HK-2 (cell line): ENCODE results near the gene SYTL5.
"Not testable (repeated sequence)": the region's sequence is repeated elsewhere in the genome, so short reads cannot be mapped to it uniquely, and the experiment has no call there.

Experiments used
- DNase-seq: peaks from one replicate; pipeline ENCODE4 v3.0.0-alpha.2; 2018; ENCODE audit not compliant: unreplicated experiment

SYTL5 gene

GRCh38 chrX:38006291-38006690 lies at the start of gene SYTL5:
Gene SYTL5 (plus strand): TSS chrX:38006553. CDS start chrX:38033890, 27,337 bp downstream.
- no peak for DNase-seq

DNA sequence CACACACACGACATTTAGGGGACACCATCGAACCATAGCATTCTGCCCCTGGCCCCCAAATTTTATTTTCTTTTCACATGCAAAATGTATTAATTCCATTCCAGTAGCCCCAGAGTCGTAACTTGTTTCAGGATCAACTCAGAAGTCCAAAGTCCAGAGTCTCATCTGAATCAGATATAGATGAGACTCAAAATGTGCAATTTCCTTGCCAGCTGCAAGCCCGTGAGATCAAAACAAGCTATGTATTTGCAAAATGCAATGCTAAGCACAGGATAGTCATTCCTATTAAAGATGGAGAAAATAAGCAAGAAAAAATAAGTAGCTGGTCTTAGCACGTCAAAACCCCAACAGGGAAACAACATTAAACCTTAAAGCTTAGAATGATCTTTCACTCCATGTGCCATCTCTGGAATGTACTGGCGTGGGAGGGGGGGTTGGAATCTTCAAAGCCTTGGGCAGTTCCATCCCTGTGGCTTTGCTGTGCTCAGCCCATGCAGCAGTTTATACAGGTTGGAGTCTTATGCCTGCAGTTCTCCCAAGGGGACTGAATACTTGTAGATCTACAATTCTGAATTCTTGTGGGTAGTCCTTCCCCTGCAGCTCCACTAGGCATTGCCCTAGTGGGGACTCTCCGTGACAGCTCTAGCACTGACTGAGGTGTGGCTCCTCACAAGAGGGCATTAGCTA lies 47.7 kb upstream of the SYTL5 start:
- DNase-seq, result peak; percentile 7

GRCh38 chrX:37959212-37960021 lies 46.9 kb upstream of the SYTL5 start:
- DNase-seq, result no peak

DNA sequence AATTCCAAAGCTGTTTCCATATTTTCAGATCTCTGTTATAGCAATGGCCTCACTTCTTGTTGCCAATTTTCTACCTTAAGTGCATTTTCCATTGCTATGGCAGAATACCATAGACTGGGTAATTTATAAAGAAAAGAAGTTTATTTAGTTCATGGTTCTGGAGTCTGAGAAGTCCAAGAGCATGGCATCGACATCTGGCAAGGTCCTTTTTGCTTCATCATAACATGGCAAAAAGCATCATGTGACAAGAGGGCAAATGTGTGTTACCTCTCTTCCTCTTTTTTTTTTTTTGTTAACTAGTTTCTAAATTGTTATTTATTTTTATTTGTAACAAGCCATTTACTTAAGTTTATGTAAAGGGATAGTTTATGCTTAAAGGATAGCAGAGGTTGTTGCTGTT lies 45.2 kb upstream of the SYTL5 start:
- no peak for DNase-seq

- no peak for DNase-seq
These were observed 38.6 kb upstream of the SYTL5 start for GRCh38 chrX:37967714-37968113.

DNA sequence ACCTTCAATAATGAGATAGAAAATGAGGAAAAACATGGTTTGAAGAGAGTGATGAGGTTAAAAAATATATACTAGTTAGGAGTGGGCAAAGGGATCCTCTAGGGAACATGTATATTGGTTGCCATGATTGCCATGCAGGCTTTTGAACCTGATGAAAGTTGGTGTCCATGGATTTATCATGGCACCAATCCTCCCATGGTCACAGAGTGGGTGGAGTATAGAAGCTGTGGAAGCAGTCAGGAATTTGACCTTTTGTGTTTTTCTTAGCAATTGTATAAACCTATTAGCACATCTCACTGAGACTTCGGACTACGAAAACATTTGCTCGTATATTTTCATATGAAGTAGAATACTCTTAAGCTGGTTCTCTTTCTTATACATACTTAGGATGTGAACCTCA lies 30.9 kb upstream of the SYTL5 start:
- no peak for DNase-seq

DNA sequence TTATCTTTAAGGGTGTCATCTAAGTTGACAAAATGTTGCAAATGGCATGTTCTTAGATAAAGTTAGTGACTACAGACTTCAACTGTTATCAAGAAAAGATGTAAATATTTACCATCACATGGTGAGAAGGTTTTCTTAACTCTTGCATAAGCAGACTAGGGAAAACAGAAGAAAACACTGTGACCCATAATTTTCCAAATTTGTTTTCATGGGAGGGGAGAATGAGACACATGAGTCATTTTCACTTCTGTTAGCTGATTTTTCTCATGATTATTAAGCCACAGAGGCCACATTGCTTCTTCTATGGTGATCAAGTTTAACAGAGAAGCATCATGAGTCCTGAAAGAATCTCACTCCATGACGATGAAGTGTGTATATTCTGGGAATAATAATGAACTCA lies 30.2 kb upstream of the SYTL5 start:
- no peak for DNase-seq

GRCh38 chrX:37984880-37985279 lies 21.5 kb upstream of the SYTL5 start:
- no peak for DNase-seq

DNA sequence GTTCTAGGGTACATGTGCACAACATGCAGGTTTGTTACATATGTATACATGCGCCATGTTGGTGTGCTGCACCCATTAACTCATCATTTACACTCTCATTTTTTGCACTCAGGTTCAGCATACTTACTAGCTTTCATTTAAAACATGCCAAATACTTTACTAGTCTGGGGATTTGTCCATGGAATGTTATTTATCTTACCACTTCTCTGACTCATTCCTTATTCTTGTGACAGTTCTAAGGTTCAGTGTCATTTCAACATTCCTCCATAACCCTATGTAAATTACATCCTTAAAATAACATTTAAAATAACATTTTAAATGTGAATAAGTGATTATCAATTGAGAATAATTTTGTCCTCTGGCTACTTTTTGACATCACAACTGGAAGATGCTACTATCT lies 19.5 kb upstream of the SYTL5 start:
- DNase-seq, result no peak

DNA sequence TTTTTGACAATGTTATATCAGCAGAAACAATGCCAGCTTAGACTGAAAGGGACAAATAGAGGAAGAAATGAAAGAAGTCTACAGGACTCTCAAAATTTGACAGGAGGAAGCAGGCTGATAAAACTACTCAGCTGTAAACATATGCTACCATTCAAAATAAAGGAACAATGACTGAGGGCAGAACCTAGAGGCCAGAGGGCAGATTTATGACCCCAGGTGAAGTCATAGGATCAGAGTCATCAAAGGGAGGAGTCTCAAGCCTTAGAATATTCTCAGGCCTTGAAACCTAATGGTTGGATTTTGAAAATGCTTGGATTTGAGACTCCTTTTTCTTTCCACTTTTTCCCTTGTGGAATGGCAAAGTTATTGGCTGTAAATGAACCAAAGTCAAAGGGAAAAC lies 17.0 kb upstream of the SYTL5 start:
- DNase-seq, result no peak

DNA sequence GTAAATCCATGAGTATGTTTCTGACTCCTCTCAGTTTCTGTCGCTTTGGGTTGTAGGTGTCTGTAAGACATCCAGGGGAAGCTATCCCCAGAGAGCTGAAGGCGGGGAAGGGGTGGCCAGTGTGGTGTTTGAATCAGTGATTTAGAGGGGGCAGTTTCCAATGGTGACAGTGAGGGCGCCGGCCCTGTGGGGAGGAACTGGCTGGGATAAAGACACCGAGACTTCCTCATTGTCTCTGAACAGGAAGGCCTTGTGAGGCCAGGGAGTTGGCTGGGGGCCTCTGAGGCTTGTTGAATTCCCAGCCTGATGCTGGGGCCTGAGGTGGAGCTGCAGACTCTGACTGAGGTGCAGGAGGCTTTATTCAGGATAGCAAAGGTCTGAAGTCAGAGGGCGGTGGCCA lies 15.1 kb upstream of the SYTL5 start:
- not testable (repeated sequence) for DNase-seq

GRCh38 chrX:37993176-37993575 lies 13.2 kb upstream of the SYTL5 start:
- DNase-seq, result no peak

DNA sequence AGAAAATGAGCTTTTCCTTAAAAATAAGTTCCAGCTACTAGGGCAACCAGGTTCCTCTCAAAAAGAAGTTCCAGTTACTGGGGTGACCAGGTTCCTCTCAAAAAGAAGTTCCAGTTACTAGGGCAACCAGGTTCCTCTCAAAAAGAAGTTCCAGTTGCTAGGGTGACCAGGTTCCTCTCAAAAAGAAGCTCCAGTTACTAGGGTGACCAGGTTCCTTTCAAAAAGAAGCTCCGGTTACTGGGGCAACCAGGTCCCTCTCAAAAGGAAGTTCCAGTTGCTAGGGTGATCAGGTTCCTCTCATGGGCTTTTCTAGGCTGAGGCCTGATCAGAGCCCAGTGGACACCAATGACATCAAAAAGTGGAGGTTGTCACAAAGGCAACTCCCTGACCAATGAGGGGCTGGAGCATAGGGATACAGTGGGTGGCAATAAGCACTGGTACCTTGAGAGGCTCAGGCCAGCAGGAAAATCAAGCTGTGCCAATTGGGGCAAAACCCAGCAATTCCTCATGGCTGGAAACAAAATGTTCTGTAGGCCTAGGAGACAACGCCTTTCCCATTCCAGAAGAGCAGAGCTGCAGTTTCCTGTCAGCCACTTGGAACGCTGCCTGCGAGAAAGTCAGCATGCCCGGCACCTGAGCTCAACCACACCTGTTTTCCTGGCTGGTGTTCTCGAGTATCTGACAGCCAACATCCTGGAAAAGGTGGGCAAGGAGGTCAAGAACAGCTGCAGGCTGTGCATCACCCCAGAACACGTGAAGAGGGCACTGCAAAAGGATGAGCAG lies 12.3 kb upstream of the SYTL5 start:
- no peak for DNase-seq

- no peak for DNase-seq
These were observed 10.9 kb upstream of the SYTL5 start for GRCh38 chrX:37995428-37995827.

- no peak for DNase-seq
These were observed 9.3 kb upstream of the SYTL5 start for GRCh38 chrX:37997096-37997495.

GRCh38 chrX:37998586-37999262 lies 7.6 kb upstream of the SYTL5 start:
- DNase-seq, result no peak

- no peak for DNase-seq
These were observed 5.6 kb upstream of the SYTL5 start for GRCh38 chrX:38000706-38001105.

- DNase-seq, result no peak
These were observed 2.3 kb upstream of the SYTL5 start for GRCh38 chrX:38004046-38004445.

GRCh38 chrX:38006778-38007177 lies 425 bp downstream of the SYTL5 start:
- DNase-seq, result no peak

GRCh38 chrX:38008658-38009057 lies 2.3 kb downstream of the SYTL5 start:
- DNase-seq, result no peak

GRCh38 chrX:38009641-38010040 lies 3.3 kb downstream of the SYTL5 start:
- no peak for DNase-seq
